Esophagus (tissue), 2 donors: ENCODE measurements around the gene TOR2A. TPM values are rescaled to one million over a fixed set of nuclear protein-coding genes. Genes with fewer than 3 reads are reported as not detected.

Experiments used
- H3K27ac ChIP-seq, 2 donors: one replicate each; pipeline ENCODE4 v1.5.1; 2013; ENCODE audit warnings: low read depth in 2 of 2, mild to moderate bottlenecking in 2 of 2, inconsistent platforms in 1 of 2, low read length in 1 of 2, moderate library complexity in 1 of 2
- H3K27me3 ChIP-seq, 2 donors: one replicate each; pipeline ENCODE4 v1.6.1; 2013; ENCODE audit warnings: low read length in 2 of 2, control low read depth in 1 of 2, mild to moderate bottlenecking in 1 of 2; ENCODE audit not compliant: insufficient read depth in 2 of 2, control insufficient read depth in 1 of 2
- H3K36me3 ChIP-seq, 2 donors: one replicate each; pipeline ENCODE4 v1.6.1; 2013; ENCODE audit warnings: low read length in 1 of 2; ENCODE audit not compliant: control insufficient read depth in 2 of 2, insufficient read depth in 2 of 2
- H3K4me1 ChIP-seq, 2 donors: one replicate each; pipeline ENCODE4 v1.6.1; 2013; ENCODE audit warnings: low read length in 1 of 2; ENCODE audit not compliant: control insufficient read depth in 2 of 2, insufficient read depth in 2 of 2
- H3K4me3 ChIP-seq, 2 donors: one replicate each; pipeline ENCODE4 v1.5.1; 2013; ENCODE audit warnings: low read length in 2 of 2, mild to moderate bottlenecking in 2 of 2, low read depth in 1 of 2, moderate library complexity in 1 of 2
- H3K9me3 ChIP-seq, 2 donors: one replicate each; pipeline ENCODE4 v1.6.1; 2013; ENCODE audit warnings: mild to moderate bottlenecking in 2 of 2, low read depth in 1 of 2, low read length in 1 of 2, moderate library complexity in 1 of 2; ENCODE audit not compliant: control insufficient read depth in 2 of 2, insufficient read depth in 1 of 2
- WGBS, 2 donors: extraction: QIAGEN DNeasy Blood & Tissue Kit; methylation state at CpG; one replicate each; pipeline ENCODE4 v1.1.7; 2013; 5-methylcytosine and 5-hydroxymethylcytosine counted together
- polyA plus RNA-seq, 2 donors: library from polyadenylated mRNA; stranded (reverse); fragments of 200-250 nt; gene quantifications; one replicate each; pipeline ENCODE4 v1.2.3, GENCODE V29; 2013
- donor health status: healthy with polysubstance abuse.
- donor health status: Bipolar disorder and iron deficiency.

TOR2A gene
- polyA plus RNA-seq, 2 donors, result 10.0 to 13.2 TPM

DNA sequence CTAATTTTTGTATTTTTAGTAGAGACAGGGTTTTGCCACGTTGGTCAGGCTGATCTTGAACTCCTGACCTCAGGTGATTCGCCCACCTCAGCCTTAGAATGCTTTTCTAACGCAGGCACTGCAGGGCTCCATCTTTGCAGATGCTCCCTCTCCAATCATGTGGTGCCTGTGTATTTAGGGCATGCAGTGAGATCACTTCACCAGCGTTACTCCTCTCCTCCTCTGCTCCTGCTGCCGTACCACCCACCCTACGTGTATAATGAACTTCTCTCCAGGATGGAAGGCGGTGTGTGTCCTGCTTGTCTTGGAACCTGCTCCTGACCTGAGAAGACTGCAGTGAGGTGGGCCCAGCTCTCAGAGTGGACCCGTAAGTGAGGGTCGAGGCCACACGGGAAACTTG, 42.0 kb downstream of the TOR2A start:
- H3K4me3 ChIP-seq, result no peak overlapping the region
- H3K36me3 ChIP-seq, result peaks cover 0 to 6% of the 10 kb centered on the region in 2 donors
- H3K27me3 ChIP-seq, result no peaks in the 10 kb centered on the region
- H3K9me3 ChIP-seq, result no peaks in the 10 kb centered on the region
- no peak overlapping the region for H3K27ac ChIP-seq
- WGBS, 2 donors, result 88 to 92% methylated on average over 10 of the region's 10 CpGs
- H3K4me1 ChIP-seq, result no peaks in the 10 kb centered on the region

- peaks cover 0 to 6% of the 10 kb centered on the region in 2 donors for H3K36me3 ChIP-seq
- no peaks in the 10 kb centered on the region for H3K9me3 ChIP-seq
- H3K27ac ChIP-seq, result no peak overlapping the region
- WGBS, 2 donors, result 84 to 87% methylated on average over 20 of the region's 20 CpGs
- H3K4me3 ChIP-seq, result no peak overlapping the region
- H3K4me1 ChIP-seq, result no peaks in the 10 kb centered on the region
- no peaks in the 10 kb centered on the region for H3K27me3 ChIP-seq
These were observed 43.0 kb downstream of the TOR2A start for GRCh38 chr9:127692071-127692470.

DNA sequence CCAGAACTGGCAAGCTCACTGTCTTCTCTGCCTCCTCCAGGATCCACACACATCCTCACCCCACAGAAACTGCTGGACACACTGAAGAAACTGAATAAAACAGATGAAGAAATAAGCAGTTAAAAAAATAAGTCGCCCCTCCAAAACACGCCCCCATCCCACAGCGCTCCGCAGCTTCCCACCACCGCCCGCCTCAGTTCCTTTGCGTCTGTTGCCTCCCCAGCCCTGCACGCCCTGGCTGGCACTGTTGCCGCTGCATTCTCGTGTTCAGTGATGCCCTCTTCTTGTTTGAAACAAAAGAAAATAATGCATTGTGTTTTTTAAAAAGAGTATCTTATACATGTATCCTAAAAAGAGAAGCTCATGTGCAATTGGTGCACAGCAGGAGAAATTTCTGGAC, 44.4 kb downstream of the TOR2A start:
- Histone ChIP-seq H3K27ac (no peak overlapping the region), H3K9me3 (no peaks in the 10 kb centered on the region), H3K4me3 (no peak overlapping the region), H3K27me3 (no peaks in the 10 kb centered on the region), H3K36me3 (peaks cover 0 to 6% of the 10 kb centered on the region in 2 donors), H3K4me1 (no peaks in the 10 kb centered on the region)
- WGBS, 2 donors, result 92 to 93% methylated on average over 10 of the region's 10 CpGs

GRCh38 chr9:127689329-127690000, 45.6 kb downstream of the TOR2A start:
- no peaks in the 10 kb centered on the region for H3K4me1 ChIP-seq
- peaks cover 0 to 6% of the 10 kb centered on the region in 2 donors for H3K36me3 ChIP-seq
- no peaks in the 10 kb centered on the region for H3K9me3 ChIP-seq
- no peaks in the 10 kb centered on the region for H3K27me3 ChIP-seq
- H3K27ac ChIP-seq, result no peak overlapping the region
- H3K4me3 ChIP-seq, result no peak overlapping the region
- 91 to 93% methylated on average over 13 of the region's 13 CpGs for WGBS, 2 donors

DNA sequence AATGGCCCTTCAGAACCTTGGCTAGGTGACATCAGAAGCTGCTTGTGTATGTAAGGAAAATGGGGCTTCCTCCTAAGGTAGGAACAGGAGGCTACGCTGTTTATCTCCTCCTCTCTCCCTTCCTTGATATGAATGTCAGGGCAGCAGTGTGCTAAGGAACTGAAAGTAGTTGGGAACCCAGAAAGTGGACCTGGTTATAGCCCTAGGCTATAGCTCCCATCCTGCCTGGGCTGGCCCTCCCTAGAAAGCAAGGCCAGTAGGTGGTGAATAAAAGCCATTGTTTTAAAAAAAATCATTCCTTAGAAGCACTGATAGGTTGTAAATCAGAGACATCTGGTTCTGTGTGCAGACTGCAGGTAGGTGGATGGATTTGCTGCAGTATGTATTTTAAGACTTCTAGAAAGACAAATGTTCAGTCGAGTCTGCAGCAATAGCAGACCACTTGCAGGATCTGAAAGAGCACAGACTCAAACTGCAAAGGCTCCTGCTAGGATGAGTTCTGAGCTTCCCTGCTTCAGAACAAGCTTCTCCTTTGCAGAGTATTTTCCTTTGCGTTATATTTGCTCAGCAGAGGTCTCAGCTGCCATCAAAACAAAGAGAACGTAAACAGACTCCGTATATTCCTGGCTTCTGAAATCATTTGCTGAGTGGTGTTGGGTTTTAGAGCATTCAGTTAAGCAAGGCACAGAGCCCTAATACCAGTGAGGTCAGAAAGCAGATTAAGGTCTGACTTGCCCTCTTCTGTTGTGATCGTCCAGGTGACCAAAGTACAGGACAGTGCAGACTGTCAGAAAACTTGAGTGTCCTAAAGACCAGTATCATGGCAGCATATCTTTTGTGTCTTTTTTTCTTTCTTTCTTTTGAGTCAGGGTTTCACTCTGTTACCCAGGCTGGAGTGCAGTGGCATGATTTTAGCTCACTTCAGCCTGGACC, 48.4 kb downstream of the TOR2A start:
- no peak overlapping the region for H3K4me3 ChIP-seq
- no peak overlapping the region for H3K27ac ChIP-seq
- no peaks in the 10 kb centered on the region for H3K27me3 ChIP-seq
- 73 to 78% methylated on average over 6 of the region's 6 CpGs for WGBS, 2 donors
- no peaks in the 10 kb centered on the region for H3K9me3 ChIP-seq
- no peaks in the 10 kb centered on the region for H3K4me1 ChIP-seq
- peaks cover 8 to 11% of the 10 kb centered on the region in 2 donors for H3K36me3 ChIP-seq

GRCh38 chr9:127684576-127684975, 50.5 kb downstream of the TOR2A start:
- Histone ChIP-seq H3K36me3 (peaks cover 8 to 21% of the 10 kb centered on the region in 2 donors), H3K9me3 (no peaks in the 10 kb centered on the region), H3K27ac (no peak overlapping the region), H3K4me3 (no peak overlapping the region), H3K4me1 (no peaks in the 10 kb centered on the region), H3K27me3 (no peaks in the 10 kb centered on the region)
- WGBS, 2 donors, result 77 to 81% methylated on average over 4 of the region's 4 CpGs

- peaks cover 8 to 22% of the 10 kb centered on the region in 2 donors for H3K36me3 ChIP-seq
- H3K4me3 ChIP-seq, result no peak overlapping the region
- no peaks in the 10 kb centered on the region for H3K4me1 ChIP-seq
- H3K27me3 ChIP-seq, result no peaks in the 10 kb centered on the region
- 89% methylated on average over 5 of the region's 5 CpGs for WGBS, 2 donors
- H3K27ac ChIP-seq, result no peak overlapping the region
- no peaks in the 10 kb centered on the region for H3K9me3 ChIP-seq
These were observed 51.4 kb downstream of the TOR2A start for GRCh38 chr9:127683723-127684122.

- Histone ChIP-seq H3K27me3 (no peaks in the 10 kb centered on the region), H3K36me3 (peaks cover 8 to 23% of the 10 kb centered on the region in 2 donors), H3K27ac (no peak overlapping the region), H3K4me1 (no peaks in the 10 kb centered on the region), H3K4me3 (no peak overlapping the region), H3K9me3 (no peaks in the 10 kb centered on the region)
- 92% methylated on average over 23 of the region's 23 CpGs for WGBS, 2 donors
These were observed 52.5 kb downstream of the TOR2A start for GRCh38 chr9:127682351-127683136.
